A172 (cell line): ENCODE data around the gene MSH3. TPM values are rescaled to one million over a fixed set of nuclear protein-coding genes. Genes with fewer than 3 reads are reported as not detected.
"Not testable (repeated sequence)": the region's sequence is repeated elsewhere in the genome, so short reads cannot be mapped to it uniquely, and the experiment has no call there.

Source experiments
- DNase-seq: peaks from one replicate; pipeline ENCODE4 v3.0.0-alpha.2; 2015; ENCODE audit warnings: low spot score
- total RNA-seq: library from RNA; depleted of rRNA; stranded (reverse); fragments of >200 nt; shearing (Covaris generic); gene quantifications from 2 replicates; pipeline ENCODE4 v1.2.3, GENCODE V29; 2014

MSH3 gene
- total RNA-seq, 1 experiment from 2014 or later, result 21.4 TPM

DNA sequence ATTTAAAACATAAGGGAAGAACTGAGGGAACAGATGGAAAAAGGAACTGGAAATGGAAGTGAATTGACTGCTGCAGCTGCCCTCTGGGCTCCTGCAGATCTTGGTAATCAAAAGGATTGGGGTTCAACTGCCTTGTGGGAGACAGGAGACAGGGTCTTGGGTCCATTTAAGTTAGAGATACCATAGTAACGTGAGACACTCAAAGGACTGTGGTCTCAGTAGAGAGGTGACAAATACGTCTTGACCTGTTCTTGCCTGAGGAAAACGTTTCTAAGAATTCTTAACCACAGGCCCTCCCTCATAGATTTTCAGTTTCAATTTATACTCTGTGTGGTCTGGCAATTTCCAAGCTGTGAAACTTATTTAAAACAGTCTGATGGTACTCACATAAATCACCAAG, 101.2 kb downstream of the MSH3 start:
- DNase-seq, result no peak

DNA sequence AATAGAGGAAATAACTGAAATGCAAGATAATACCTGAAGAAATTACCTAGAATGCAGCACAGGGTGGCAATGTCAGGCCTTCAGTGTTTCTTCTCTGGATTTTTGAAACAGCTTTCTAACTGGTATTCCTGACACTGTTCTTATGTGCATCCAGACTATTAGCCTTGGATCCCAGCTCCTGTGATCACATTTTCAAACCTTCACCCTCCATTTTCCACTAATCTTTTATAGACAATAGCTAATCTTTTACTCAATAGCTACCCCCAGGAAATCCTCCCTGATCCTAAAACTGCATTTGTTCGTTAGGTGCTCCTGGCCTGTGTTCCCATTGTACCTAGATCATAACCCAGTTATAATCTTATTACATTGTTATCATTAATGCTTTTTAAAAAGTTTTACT, 101.8 kb downstream of the MSH3 start:
- DNase-seq, result no peak

DNA sequence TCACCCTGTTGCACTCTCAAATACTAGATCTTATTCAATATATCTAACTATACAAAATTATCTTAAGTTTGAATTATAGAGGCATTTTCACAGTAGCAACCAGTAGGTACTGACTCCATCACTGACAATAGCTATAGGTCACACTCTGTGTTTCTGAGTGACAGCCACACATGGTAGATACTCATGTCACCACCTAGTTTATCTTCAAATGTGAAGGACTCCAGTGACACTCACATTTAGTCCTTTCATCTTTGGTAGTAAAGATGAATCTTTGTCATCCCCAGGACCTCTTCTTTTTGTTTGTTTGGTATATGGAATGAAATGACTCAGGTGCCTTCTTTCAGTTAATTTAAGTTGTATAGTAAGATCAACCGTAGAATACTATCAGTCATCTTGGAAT, 102.8 kb downstream of the MSH3 start:
- DNase-seq, result no peak

DNA sequence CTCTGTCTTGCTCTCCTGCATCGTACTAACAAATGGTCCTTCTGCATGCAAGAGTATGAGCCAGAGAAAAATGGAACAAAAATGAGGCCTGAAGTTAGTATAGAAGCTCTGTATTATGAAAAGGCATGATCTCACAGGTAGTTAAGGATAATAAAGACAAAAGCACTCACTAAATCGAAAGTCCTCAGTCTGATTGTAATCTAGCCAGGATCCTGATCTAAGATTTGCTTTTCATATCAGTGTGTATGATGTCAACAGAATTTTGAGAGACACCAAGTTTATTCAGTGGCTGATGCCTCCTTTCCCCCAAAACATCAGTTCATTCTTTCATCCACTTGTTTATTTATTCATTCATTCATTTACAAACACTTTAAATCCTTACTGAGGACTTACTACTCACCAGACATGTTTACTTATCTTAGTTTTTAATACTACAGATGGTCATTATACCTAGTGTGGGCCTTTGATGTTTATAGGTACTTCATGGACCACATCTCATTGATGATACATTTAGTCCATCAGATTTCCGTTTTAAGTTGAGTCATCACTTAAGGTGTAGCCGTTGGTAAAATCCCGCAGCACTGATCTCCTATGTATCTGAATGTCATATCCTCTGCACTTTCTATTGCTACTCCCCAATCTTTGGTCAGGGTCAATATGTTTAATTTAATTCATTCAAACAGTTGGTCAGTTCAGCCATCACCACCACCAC, 105.6 kb downstream of the MSH3 start:
- DNase-seq, result no peak

DNA sequence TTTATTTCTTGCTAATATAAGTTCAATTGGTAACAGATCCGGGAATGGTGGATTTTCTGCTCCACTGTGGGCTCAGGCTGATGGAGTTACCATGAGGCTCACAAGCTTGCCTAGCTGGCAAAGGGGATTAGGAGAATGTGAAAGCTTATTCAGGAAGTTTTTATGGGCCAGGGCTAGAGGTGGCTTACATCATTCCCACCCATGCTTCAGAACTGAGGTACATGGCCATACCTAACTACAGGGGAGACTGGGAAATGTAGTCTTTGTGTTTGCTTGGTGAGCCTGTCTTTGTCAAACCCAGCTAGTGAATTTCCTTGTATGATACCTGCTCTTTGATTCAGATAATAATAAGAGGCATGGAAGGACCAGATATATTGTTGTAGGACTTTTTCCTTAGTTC, 106.2 kb downstream of the MSH3 start:
- no peak for DNase-seq

DNA sequence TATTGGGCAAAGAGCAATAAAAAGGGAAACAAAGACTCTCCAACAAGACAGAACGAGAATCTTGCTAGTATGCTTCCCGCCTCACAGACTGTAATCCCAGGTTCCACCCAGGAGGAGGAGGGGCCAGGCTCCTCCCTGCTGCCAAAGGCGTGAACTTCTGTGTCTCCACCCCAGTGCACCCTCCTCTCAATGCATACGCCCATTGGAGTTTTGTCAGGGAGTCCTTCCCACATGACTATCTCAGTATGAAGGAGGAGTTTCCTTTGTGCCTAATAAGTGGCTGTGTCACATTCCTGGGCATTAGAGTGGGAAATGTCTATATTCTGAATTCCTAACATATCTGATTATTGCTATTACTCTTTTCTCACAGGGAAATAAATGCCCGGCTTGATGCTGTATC, 106.7 kb downstream of the MSH3 start:
- peak; percentile 32 for DNase-seq

DNA sequence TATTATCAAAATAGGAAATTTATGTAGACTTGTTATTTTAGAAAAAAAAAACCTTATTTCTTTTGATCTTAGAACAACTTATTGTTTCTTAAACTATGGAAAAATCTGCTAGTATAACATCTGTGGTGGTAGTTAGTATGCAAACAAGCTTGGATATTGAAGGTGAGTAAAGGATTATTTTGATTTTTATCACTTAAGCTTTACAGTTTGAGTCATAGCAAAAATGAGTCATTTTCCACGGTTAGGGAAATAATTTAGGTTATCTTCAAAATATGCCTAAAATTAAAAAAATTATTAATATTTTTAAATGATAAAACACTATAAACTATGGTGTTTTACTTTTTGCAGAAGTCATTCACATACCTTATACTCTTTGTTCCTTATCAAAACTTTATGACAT, 107.5 kb downstream of the MSH3 start:
- no peak for DNase-seq

DNA sequence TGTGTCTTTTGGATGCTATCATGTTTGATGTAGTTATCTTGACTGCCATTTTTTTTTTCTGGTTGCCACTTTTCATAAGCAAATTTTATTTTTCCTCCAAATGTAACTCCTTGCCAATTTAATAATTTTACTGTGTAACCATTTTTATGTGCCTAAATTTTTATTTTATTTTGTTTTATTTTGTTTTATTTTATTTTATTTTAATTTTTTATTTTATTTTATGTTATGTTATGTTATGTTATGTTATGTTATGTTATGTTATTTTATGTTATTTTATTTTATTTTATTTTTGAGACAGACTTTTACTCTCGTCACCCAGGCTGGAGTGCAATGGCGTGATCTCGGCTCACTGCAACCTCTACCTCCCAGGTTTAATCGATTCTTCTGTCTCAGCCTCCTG, 108.1 kb downstream of the MSH3 start:
- DNase-seq, result no peak

DNA sequence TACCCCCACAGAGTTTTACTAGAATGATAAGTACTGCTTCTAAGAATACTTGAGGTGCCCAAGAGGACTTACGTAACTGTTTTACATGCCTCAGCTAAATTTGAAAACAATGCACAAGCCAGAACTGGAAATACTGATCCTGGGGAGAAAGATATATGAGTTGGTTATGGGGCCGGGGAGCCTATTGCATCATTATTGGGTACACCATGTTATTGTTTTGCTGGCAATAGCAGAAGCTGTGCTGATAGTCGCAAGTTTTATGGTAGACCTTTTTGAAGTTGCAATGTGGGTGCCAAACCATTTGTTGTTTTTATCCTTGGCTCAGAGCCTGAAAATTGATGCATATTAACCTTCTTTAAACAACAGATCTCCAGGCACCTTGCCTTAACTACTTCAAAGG, 108.8 kb downstream of the MSH3 start:
- no peak for DNase-seq

DNA sequence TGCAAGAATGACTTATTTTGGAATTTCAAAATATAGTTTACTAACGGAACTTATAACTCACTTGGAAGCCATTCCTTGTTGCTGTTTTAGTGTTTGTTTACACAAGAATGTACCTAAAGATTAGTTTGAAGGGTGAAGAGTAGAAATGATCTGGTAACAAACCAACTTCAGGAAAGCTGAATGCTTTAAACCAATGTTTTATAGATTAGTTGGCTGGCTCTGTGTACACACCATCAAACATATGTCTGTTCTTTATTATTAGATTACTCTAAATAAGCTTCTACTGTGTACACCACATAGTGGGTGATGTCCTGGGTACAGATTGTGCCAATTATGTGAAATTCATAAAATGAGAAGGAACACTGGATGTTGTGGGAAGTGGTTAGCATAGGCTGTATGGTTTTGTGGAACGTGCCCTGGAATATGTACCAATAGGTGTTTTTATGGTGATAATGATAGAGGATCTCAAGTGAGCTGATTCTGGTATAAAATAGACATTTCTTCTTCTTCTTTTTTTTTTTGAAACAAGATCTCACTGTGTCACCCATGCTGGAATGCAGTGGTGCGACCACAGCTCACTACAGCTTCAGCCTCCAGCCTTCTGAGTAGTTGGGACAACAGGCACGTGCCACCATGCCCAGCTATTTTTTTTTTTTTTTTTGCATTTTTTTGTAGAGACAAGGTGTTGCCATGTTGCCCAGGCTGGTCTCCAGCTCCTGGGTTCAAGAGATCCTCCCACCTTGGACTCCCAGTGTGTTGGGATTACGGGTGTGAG, 109.6 kb downstream of the MSH3 start:
- no peak for DNase-seq

DNA sequence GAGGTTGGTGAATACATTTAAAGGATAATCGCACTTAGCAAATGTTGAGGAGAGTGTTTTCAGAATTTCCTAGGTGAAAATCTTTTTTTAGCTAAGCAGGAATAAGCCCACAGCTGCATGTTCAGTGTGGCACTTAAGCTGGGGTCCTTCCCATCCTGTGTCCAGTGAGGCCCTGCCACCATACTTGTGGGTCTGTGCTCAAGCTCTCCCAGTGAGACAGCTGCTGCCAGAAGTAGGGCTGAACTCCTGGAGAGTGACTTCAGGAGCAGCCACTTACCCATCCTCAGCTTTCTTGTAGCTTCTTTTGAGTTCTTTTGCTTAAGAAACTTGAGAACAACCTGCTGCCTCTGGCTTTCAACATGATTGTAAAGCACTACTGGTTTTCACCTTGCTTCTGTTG, 110.3 kb downstream of the MSH3 start:
- no peak for DNase-seq

DNA sequence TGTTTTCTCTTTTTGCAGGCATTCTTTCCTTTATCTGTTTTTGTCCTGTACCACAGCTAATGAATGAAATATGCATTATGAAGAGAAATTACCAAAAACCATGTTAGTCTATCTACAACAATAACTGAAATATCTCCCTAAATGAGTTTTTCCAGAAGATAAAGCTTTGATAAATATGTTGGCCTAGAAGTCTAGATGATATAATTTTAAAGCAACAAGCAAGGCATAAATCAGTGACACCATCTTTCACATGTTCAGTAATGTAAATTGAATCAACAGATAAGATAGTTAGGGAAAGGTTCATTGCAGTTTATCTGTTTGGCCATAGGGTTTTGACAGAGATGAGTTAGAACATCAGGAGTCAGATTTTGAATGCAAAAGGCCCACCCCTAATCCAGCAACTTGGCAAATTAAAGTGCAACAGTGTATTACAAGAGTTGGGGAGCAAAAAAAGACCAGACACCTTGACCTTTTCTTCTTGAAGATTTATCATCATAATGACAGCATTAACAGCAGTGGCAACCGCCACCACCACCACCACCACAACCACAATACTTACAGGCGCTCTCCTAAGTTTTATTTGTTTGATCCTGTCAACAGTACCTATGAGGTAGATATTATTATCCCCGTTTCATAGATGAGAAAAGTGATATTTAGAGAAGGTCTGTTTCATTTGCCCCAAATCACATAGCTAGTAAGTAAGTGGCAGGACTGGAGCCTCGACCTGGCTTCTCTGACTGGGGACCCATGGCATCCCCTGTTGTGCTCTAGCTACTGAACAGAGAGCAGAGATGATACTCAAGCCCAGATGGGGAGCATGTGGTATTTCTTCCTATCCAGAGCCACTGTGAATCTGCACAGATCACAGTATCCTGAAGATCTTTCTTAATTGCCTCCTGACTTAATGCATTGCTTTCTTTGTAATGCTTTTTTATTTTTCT, 123.2 kb downstream of the MSH3 start:
- DNase-seq, result no peak

DNA sequence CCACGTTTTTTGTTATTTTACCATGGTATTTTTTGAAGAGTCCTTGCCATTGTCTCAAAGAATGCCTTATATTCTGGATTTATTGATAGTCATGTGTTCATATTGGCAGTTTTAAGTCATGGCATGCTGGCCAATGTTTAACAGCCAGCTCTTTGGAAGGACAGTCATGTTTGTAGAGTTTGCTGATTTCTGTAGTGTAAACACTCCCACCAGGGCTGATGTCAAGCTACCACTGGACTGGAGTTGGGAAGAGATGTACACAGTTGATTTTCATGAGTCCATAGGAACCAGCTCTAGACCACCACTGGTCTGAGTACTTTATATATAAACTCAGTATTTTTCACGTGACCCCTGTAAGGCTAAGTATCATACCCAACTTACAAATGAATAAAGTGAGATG, 125.6 kb downstream of the MSH3 start:
- DNase-seq, result no peak

DNA sequence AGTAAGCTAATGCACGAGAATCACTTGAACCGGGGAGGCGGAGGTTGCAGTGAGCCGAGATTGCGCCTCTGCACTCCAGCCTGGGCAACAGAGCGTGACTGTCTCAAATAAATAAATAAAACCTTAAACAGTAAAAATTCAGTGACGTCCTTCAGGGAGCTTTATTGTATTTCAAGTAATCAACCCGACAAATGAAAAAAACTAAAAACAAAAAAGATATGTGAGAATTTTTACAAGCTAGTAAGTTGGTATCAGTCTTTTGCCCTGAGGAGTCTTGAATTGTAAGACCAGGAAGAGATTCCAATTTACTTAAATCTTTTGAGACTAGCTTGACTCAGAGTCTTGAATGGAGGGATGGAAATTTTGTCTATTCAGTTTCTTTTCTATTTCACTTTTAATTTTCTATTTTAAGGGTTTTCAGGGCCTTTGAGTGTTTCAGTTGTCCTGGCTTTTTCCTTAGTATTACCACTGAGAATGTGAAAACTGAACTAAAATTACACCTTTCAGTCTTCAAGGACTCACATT, 126.4 kb downstream of the MSH3 start:
- no peak for DNase-seq

DNA sequence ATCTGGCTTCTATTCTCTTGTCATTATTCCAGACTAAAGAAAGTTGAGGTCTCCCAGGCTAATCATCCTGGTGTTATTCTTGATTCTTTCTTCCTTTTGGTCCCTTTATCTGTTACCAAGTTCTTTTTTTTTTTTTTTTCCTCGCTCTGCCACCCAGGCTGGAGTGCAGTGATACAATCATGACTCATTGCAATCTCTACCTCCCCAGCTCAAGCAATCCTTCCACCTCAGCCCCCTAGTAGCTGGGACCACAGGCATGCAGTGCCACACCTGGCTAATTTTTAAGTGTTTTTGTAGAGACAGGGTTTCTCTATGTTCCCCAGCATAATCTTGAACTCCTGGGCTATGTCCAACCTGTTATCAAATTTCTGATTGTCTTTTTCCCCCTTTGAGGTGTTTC, 126.9 kb downstream of the MSH3 start:
- peak; percentile 62 for DNase-seq

DNA sequence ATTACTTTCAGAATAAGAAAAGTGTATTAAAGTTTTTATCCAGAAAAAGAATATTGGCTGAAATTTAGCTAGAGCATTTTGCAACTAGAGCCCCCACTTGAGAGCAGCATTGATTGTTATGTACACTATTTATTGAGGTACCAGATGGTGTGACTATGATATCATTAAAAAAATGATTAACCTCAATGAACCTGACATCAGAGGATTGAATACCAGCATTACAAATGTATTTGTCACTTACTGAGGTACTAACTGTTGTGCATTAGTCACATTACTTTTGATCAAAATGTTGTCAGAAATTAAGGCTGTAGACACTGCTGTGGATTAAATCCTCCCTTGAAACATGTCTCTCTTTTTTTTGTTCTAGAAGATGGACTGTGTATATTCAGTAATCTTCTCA, 128.2 kb downstream of the MSH3 start:
- DNase-seq, result no peak

DNA sequence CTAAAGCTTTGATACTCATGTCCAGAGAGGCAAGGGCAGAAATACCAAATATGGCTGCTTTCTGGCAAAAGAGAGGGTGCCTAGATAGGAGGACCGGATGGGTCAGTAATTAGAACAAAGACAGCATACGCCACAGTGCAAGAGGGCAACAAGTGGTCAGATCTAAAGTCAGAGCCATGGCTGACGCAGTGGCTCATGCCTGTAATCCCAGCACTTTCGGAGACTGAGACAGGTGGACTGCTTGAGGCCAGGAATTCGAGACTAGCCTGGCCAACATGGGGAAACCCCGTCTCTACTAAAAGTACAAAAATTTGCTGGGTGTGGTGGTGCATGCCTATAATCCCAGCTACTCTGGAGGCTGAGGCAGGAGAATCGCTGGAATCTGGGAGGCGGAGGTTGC, 129.3 kb downstream of the MSH3 start:
- DNase-seq, result not testable (repeated sequence)

DNA sequence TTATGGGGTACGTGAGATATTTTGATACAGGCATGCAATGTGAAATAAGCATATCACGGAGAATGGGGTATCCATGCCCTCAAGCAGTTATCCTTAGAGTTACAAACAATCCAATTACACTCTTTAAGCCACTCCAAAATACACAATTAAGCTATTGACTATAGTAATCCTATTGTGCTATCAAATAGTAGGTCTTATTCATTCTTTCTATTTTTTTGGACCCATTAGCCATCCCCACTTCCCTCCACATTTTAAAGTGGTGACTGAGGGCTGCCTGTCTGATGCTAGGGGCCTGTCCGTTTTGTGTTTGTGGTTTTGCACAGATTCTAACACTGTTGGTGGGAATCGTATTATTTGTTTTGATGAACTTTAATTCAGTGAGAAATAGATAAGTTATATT, 130.0 kb downstream of the MSH3 start:
- DNase-seq, result no peak

DNA sequence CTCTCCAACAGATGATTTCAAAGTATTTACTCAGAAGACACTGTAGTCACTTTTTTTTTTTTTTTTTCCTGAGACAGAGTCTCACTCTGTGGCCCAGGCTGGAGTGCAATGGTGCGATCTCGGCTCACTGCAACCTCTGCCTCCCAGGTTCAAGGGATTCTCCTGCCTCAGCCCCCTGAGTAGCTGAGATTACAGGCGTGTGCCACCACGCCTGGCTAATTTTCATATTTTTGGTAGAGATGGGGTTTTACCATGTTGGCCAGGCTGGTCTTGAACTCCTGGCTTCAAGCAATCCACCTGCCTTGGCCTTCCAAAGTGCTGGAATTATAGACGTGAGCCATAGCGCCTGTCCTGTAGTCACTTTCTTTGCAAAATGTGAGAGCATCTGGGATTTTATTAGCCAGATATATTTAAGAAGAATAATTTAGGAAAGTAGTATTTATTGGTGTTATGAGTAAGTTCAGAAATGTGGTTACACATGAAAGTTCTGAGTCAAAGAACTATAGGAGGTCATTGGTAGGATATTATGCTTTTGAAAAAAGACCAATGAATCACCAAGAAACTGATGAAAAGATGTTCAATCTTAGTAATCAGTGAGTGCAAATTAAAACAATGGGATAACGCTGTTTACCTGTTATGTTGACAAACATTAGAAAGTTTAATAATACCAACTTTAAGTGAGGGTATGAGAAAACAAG, 135.0 kb downstream of the MSH3 start:
- DNase-seq, result not testable (repeated sequence)

DNA sequence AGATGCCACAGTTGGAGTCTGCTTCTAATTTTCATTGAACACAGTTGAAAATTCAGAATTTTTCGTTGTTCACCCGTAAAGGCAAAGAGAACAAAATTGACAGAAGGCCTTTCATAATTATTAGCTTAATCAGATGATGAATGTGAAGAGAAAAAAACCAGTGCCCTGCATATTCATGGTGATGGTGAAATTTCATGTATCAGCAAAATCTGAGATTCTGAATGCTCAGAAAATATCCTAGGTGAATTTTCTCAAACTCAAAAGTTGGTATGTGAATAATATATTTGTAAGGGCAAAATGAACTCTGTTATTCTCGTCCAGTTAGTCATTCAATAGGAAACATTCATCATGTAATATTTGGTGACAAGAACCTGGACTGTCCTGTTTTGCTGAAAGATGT, 136.2 kb downstream of the MSH3 start:
- DNase-seq, result no peak

DNA sequence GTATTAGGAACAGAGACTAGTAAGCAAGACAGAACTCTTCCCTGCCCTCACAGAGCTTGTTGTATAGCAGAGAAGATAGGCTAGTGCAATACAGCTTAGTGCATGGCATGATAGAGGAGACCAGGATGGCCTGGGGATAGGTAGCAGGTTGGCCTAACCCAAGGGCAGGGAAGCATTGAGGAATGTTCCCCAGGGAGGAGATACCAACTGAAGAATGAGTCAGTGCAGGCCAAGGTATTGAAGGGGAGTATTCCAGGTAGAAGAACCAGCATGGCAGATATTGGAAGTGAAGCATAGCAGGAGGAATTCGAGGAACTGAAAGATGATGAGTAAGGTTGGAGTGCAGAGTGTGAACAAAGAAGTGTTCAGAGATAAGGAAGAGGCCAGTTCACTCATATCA, 138.9 kb downstream of the MSH3 start:
- DNase-seq, result no peak

DNA sequence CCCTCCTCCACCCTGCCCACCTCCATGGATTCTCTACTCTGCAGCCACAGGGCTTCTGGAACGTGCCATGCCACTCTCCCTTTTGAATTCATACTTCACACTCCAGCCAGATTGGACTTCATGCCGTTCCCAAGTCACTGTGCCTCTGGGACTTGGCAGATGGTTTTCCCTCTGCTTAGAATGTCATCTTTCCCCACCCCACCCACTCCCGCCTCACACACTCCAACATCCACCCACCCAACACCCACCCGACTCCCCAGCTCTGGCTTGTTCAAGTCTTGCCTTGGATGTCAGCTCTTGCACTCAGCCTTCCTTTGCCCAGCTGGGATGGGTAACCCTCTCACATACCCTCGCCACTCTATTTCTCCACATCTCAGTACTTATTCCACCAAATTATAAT, 142.4 kb downstream of the MSH3 start:
- no peak for DNase-seq
